K562 (cell line): ENCODE measurements around the gene LIN28B. TPM values are rescaled to one million over a fixed set of nuclear protein-coding genes. Genes with fewer than 3 reads are reported as not detected.

Experiments
- ATAC-seq: fragments of 200-7000 bp; cut with Tn5 transposase; 3 replicates; pipeline ENCODE4 v1.9.1; 2020; ENCODE audit warnings: moderate library complexity
- BruUV-seq: library from RNA; stranded (reverse); fragments of 400-500 nt; replicated peaks from 2 replicates; lab custom pipeline; 2021; lab: Mats Ljungman, UMichigan
- CTCF ChIA-PET: fragments of 300-600 bp; formaldehyde crosslinking; extraction: SDS; loops from one replicate; lab custom pipeline; 2021; ENCODE audit warnings: low intra/inter-chr PET ratio; lab: Yijun Ruan, JAX
- POLR2A ChIA-PET: fragments of 300-600, 350-650 bp; sonication (Branson Sonifier 250); formaldehyde crosslinking; extraction: SDS; loops from one replicate; lab custom pipeline; 2021; ENCODE audit warnings: antibody characterized with exemption, inconsistent platforms; lab: Yijun Ruan, JAX
- DNase-seq, 4 experiments: peaks; one replicate each; pipeline versions ENCODE4 v3.0.0 to v3.0.0-alpha.2; 2011 to 2018; ENCODE audit warnings: low spot score in 3 of 4, mixed read lengths in 3 of 4; ENCODE audit errors: extremely low read depth in 1 of 4
- FAIRE-seq: peaks from 2 replicates; lab custom pipeline; 2011; peaks lifted over from hg19 to GRCh38; lab: Jason Lieb, UNC
- H2AFZ ChIP-seq: 2 replicates; pipeline ENCODE4 v1.6.0; 2011; ENCODE audit warnings: low read depth, low read length, control low read depth, inconsistent platforms
- H3K27ac ChIP-seq: fragments of 200-600 bp; 3 replicates; pipeline ENCODE4 v1.8.0; 2011; ENCODE audit warnings: low read depth, mild to moderate bottlenecking, control low read depth, inconsistent platforms, low read length, moderate library complexity, mixed read lengths; ENCODE audit errors: extremely low read depth
- H3K27me3 ChIP-seq, 2 experiments: fragments of 300-600 bp in 1 of 2; 2 replicates in 1 of 2; 3 replicates in 1 of 2; pipeline versions ENCODE4 v1.6.0 to v1.8.0; 2011; ENCODE audit warnings: inconsistent platforms in 2 of 2, low read length in 2 of 2, mild to moderate bottlenecking in 1 of 2, mixed read lengths in 1 of 2, moderate library complexity in 1 of 2; ENCODE audit not compliant: control insufficient read depth in 2 of 2, insufficient read depth in 2 of 2
- H3K36me3 ChIP-seq: fragments of 300-600 bp; 3 replicates; pipeline ENCODE4 v1.8.0; 2011; ENCODE audit warnings: mild to moderate bottlenecking, low read length, inconsistent platforms; ENCODE audit not compliant: control insufficient read depth, insufficient read depth
- H3K4me1 ChIP-seq, 2 experiments: fragments of 200-600 bp in 1 of 2; replicated peaks in 1 of 2; 2 replicates in 1 of 2; 3 replicates in 1 of 2; pipeline versions ENCODE4 v1.5.1 to v1.8.0; 2011; ENCODE audit warnings: inconsistent platforms in 2 of 2, low read length in 2 of 2, mild to moderate bottlenecking in 1 of 2, mixed read lengths in 1 of 2, moderate library complexity in 1 of 2; ENCODE audit not compliant: control insufficient read depth in 2 of 2, insufficient read depth in 2 of 2
- H3K4me2 ChIP-seq: 2 replicates; pipeline ENCODE4 v1.6.1; 2011; ENCODE audit warnings: low read length, control low read depth, inconsistent platforms, mixed read lengths; ENCODE audit not compliant: insufficient read depth
- H3K4me3 ChIP-seq: fragments of 200-600 bp; sonication (generic), shearing (Covaris generic); 2 replicates; pipeline ENCODE4 v1.5.1; 2016; ENCODE audit warnings: control low read depth, inconsistent platforms
- H3K79me2 ChIP-seq: fragments of 200-600 bp; 3 replicates; pipeline ENCODE4 v1.8.0; 2011; ENCODE audit warnings: low read length, inconsistent platforms; ENCODE audit not compliant: control insufficient read depth, insufficient read depth
- H3K9ac ChIP-seq, 2 experiments: 2 replicates each; pipeline versions ENCODE4 v1.6.0 to v1.6.1; 2011; ENCODE audit warnings: low read depth in 2 of 2, low read length in 2 of 2, control low read depth in 1 of 2, inconsistent platforms in 1 of 2, mild to moderate bottlenecking in 1 of 2, mixed read lengths in 1 of 2; ENCODE audit not compliant: insufficient read depth in 1 of 2
- H3K9me1 ChIP-seq: one replicate; pipeline ENCODE4 v1.6.0; 2011; ENCODE audit warnings: inconsistent platforms, mild to moderate bottlenecking, low read length, moderate library complexity; ENCODE audit not compliant: control insufficient read depth, insufficient read depth
- H3K9me3 ChIP-seq: replicated peaks from 2 replicates; pipeline ENCODE4 v1.5.1; 2011; ENCODE audit warnings: low read depth, low read length, inconsistent platforms; ENCODE audit not compliant: control insufficient read depth, insufficient read depth
- H4K20me1 ChIP-seq: replicated peaks from 2 replicates; pipeline ENCODE4 v1.6.1; 2011; ENCODE audit warnings: low read length, inconsistent platforms, mixed read lengths; ENCODE audit not compliant: control insufficient read depth, insufficient read depth
- BHLHE40 ChIP-seq: IDR thresholded peaks from 2 replicates; pipeline ENCODE4 v1.6.1; 2011; ENCODE audit warnings: low read length, improper control_type of control experiment
- CREBBP ChIP-seq: IDR thresholded peaks from one replicate; pipeline ENCODE4 v1.6.1; 2012; ENCODE audit warnings: low read depth, mild to moderate bottlenecking, control low read depth, inconsistent platforms, low read length
- E2F1 ChIP-seq: sonication (generic); formaldehyde crosslinking; IDR thresholded peaks from 2 replicates; pipeline ENCODE4 v1.8.1; 2023; ENCODE audit warnings: mild to moderate bottlenecking, missing genetic modification reagents, moderate library complexity
- ELK1 ChIP-seq: sonication (generic); formaldehyde crosslinking; IDR thresholded peaks from 2 replicates; pipeline ENCODE4 v1.8.1; 2022; ENCODE audit warnings: missing genetic modification reagents
- IRF1 ChIP-seq: sonication (generic); formaldehyde crosslinking; IDR thresholded peaks from 2 replicates; pipeline ENCODE4 v1.8.0; 2022; ENCODE audit warnings: missing genetic modification reagents, mild to moderate bottlenecking, borderline replicate concordance
- LARP7 ChIP-seq: fragments of 450-650 bp; IDR thresholded peaks from 2 replicates; pipeline ENCODE4 v1.6.1; 2016
- MXD1 ChIP-seq: fragments of 250-450 bp; sonication (Bioruptor Pico); IDR thresholded peaks from 2 replicates; pipeline ENCODE4 v1.8.0; 2021; ENCODE audit warnings: borderline replicate concordance, mild to moderate bottlenecking, moderate library complexity; ENCODE audit not compliant: poor library complexity, severe bottlenecking
- POLR2AphosphoS5 ChIP-seq: IDR thresholded peaks from 2 replicates; pipeline ENCODE4 v1.6.1; 2011; ENCODE audit warnings: mild to moderate bottlenecking, low read depth, low read length, moderate library complexity; ENCODE audit not compliant: control insufficient read depth, insufficient read depth
- SMARCA5 ChIP-seq: fragments of 450-650 bp; IDR thresholded peaks from 2 replicates; pipeline ENCODE4 v1.6.1; 2016
- SREBF2 ChIP-seq: sonication (generic); formaldehyde crosslinking; IDR thresholded peaks from 2 replicates; pipeline ENCODE4 v1.4.0; 2020; ENCODE audit warnings: mild to moderate bottlenecking, missing genetic modification reagents
- TRIM24 ChIP-seq, 2 experiments: fragments of 450-650 bp; IDR thresholded peaks; 2 replicates each; pipeline ENCODE4 v1.6.1; 2016
- TRIM28 ChIP-seq: fragments of 450-650 bp; IDR thresholded peaks from 2 replicates; pipeline ENCODE4 v1.6.1; 2017
- ZFX ChIP-seq: sonication (generic); formaldehyde crosslinking; IDR thresholded peaks from 2 replicates; pipeline ENCODE4 v1.8.0; 2022; ENCODE audit warnings: mild to moderate bottlenecking, missing genetic modification reagents, moderate library complexity
- ZHX1 ChIP-seq: fragments of 150-350 bp; conservative IDR thresholded peaks from 2 replicates; pipeline ENCODE4 v1.6.1; 2014; ENCODE audit warnings: low read length
- ZNF431 ChIP-seq: sonication (generic); formaldehyde crosslinking; IDR thresholded peaks from 2 replicates; pipeline ENCODE4 v1.8.0; 2022; ENCODE audit warnings: mild to moderate bottlenecking, missing genetic modification reagents
- ZNF561 ChIP-seq: fragments of 450-650 bp; formaldehyde crosslinking; conservative IDR thresholded peaks from 2 replicates; pipeline ENCODE4 v1.4.0; 2020; ENCODE audit warnings: mild to moderate bottlenecking, moderate library complexity
- WGBS: fragments of 100-300 bp; shearing (Covaris generic); methylation state at CpG from one replicate; pipeline ENCODE4 v1.1.6; 2016; ENCODE audit warnings: low coverage, mixed read lengths; ENCODE audit not compliant: insufficient coverage; ENCODE audit errors: missing lambda C conversion rate; 5-methylcytosine and 5-hydroxymethylcytosine counted together
- in situ Hi-C: fragments of 300-500 bp; cut with MboI; formaldehyde crosslinking; loops from 4 replicates; pipeline ENCODE4 v1.15.0; 2018; ENCODE audit warnings: inconsistent platforms, mixed read lengths
- intact Hi-C: fragments of 100-400 bp; cut with micrococcal nuclease; formaldehyde crosslinking; loops from 2 replicates; pipeline ENCODE4 v1.14.2; 2022
- polyA plus RNA-seq, 8 experiments: library from polyadenylated mRNA; depleted of rRNA in 4 of 8; stranded (reverse) in 5 of 8; unstranded in 3 of 8; fragments of >200 nt; fragmentation: Nextera tagmentation in 2 of 8; fragmentation: Illumina TruSeq in 1 of 8; extraction: Ambion mirVana in 2 of 8; extraction: Trizol in 1 of 8; gene quantifications; 2 replicates each; pipeline versions ENCODE4 v1.2.1 to v1.2.3, GENCODE V29; 2011 to 2014; ENCODE audit warnings: inconsistent platforms in 1 of 8, missing spikeins in 1 of 8
- total RNA-seq, 7 experiments: library from RNA; depleted of rRNA in 6 of 7; stranded (reverse); fragments of >200 nt in 6 of 7; fragmentation: Illumina TruSeq in 2 of 7; extraction: Trizol in 2 of 7; gene quantifications; 2 replicates each; pipeline versions ENCODE4 v1.2.1 to v1.2.3, GENCODE V29; 2011 to 2021; ENCODE audit warnings: low replicate concordance in 1 of 7

LIN28B gene
- total and polyA plus RNA-seq, 9 of the 15 experiments (the other 6 are each of a cell fraction or from before 2014, with no cell fraction given): 20.9 to 77.3 (median 42.1) TPM

- no peak for TF ChIP-seq POLR2AphosphoS5
- TF ChIP-seq ELK1 (CRISPR knock-in tag): no peak
- TF ChIP-seq TRIM28: no peak
- TF ChIP-seq SREBF2: no peak
- no peak for TF ChIP-seq E2F1 (CRISPR knock-in tag)
- TF ChIP-seq BHLHE40: no peak
- no peak for TF ChIP-seq SMARCA5
Measured at GRCh38 chr6:105105094-105105493, 148.2 kb downstream of the LIN28B start (continued).

- ChIA-PET POLR2A (no interaction called here), CTCF (no interaction called here)
- no peak for FAIRE-seq
- Histone ChIP-seq H3K79me2 (no peaks in the 10 kb centered on the region), H3K36me3 (no peaks in the 10 kb centered on the region), H3K4me1 (no peaks in the 10 kb centered on the region), H3K4me3 (no peak overlapping the region), H3K9ac (no peak overlapping the region), H3K9me3 (no peaks in the 10 kb centered on the region), H3K4me2 (no peak overlapping the region), H4K20me1 (no peaks in the 10 kb centered on the region), H3K9me1 (no peaks in the 10 kb centered on the region), H3K27me3 (peaks cover 25 to 35% of the 10 kb centered on the region in 2 experiments), H3K27ac (no peak overlapping the region), H2AFZ (no peak overlapping the region)
- whole genome bisulfite sequencing: 3% methylated on average over 8 of the region's 8 CpGs
- DNase-seq: no peak
- in situ Hi-C loops: no loop called here
- no peak for ATAC-seq
- intact Hi-C loops: no loop called here
- no TSS peak for BruUV-seq
- TF ChIP-seq MXD1 (CRISPR knock-in tag): no peak
- no peak for TF ChIP-seq LARP7
- TF ChIP-seq TRIM24 (IDR thresholded peaks at IDR 0.05): no peak
- no peak for TF ChIP-seq ZNF431 (CRISPR knock-in tag)
- no peak for TF ChIP-seq CREBBP
- no peak for TF ChIP-seq ZHX1
- no peak for TF ChIP-seq ZFX (CRISPR knock-in tag)
- no peak for TF ChIP-seq IRF1 (CRISPR knock-in tag)
- TF ChIP-seq ZNF561 (CRISPR knock-in tag): no peak
Measured at GRCh38 chr6:105106260-105106659, 149.4 kb downstream of the LIN28B start.
